Measurements from ENCODE around the gene CREBBP. TPM values are rescaled to one million over a fixed set of nuclear protein-coding genes. Genes with fewer than 3 reads are reported as not detected.
A peak's percentile ranks its signal among the peaks of the same experiment; 100 is the strongest.

Gene CREBBP
- total RNA-seq, 4 donors from 2014 or later = 76.3 to 152 (median 105) TPM

- DNase-seq (ENCODE audit: low spot score in 2 of 2) = no peak
- no peak overlapping the region for H3K4me3 ChIP-seq
- H3K4me1 ChIP-seq = no peaks in the 10 kb centered on the region
- TF ChIP-seq POLR2AphosphoS5 (IDR thresholded peaks at IDR 0.05) (no peak), POLR2A (IDR thresholded peaks at IDR 0.05) (no peak), CTCF (IDR thresholded peaks at IDR 0.05) (no peak), EP300 (IDR thresholded peaks at IDR 0.05) (no peak)
- no peaks in the 10 kb centered on the region for H3K9me3 ChIP-seq
- H3K27me3 ChIP-seq = no peaks in the 10 kb centered on the region
- WGBS = 99% methylated on average over 23 of the region's 27 CpGs
- peaks cover 100% of the 10 kb centered on the region for H3K36me3 ChIP-seq
- no peak overlapping the region for H3K27ac ChIP-seq
These were observed 146.3 kb downstream of the CREBBP start for GRCh38 chr16:3734084-3734757.

GRCh38 chr16:3732171-3732570 lies 148.3 kb downstream of the CREBBP start:
- H3K9me3 ChIP-seq = no peaks in the 10 kb centered on the region
- H3K4me1 ChIP-seq = no peaks in the 10 kb centered on the region
- DNase-seq (ENCODE audit: low spot score in 2 of 2) = no peak
- no peak overlapping the region for H3K4me3 ChIP-seq
- no peak for TF ChIP-seq CTCF (IDR thresholded peaks at IDR 0.05)
- no peak for TF ChIP-seq EP300 (IDR thresholded peaks at IDR 0.05)
- TF ChIP-seq POLR2A (IDR thresholded peaks at IDR 0.05) = no peak
- no peak overlapping the region for H3K27ac ChIP-seq
- H3K27me3 ChIP-seq = no peaks in the 10 kb centered on the region
- 80% methylated on average over 5 of the region's 8 CpGs for WGBS
- peaks cover 98% of the 10 kb centered on the region for H3K36me3 ChIP-seq

- Histone ChIP-seq H3K4me1 (no peaks in the 10 kb centered on the region), H3K36me3 (peaks cover 90% of the 10 kb centered on the region), H3K27ac (no peak overlapping the region), H3K9me3 (no peaks in the 10 kb centered on the region), H3K27me3 (no peaks in the 10 kb centered on the region), H3K4me3 (no peak overlapping the region)
- no peak for TF ChIP-seq EP300 (IDR thresholded peaks at IDR 0.05)
- TF ChIP-seq POLR2A (IDR thresholded peaks at IDR 0.05) = no peak
- no peak for TF ChIP-seq CTCF (IDR thresholded peaks at IDR 0.05)
- DNase-seq (ENCODE audit: low spot score in 2 of 2) = peak in 1 of 2 donors; percentile 55
- WGBS = 94% methylated on average over 24 of the region's 34 CpGs
These were observed 149.2 kb downstream of the CREBBP start for GRCh38 chr16:3731126-3731935.

GRCh38 chr16:3730161-3731125 lies 150.1 kb downstream of the CREBBP start:
- WGBS = 88% methylated on average over 20 of the region's 24 CpGs
- DNase-seq (ENCODE audit: low spot score in 2 of 2) = no peak
- Histone ChIP-seq H3K4me3 (no peak overlapping the region), H3K36me3 (peaks cover 86% of the 10 kb centered on the region), H3K4me1 (no peaks in the 10 kb centered on the region), H3K27me3 (no peaks in the 10 kb centered on the region), H3K9me3 (no peaks in the 10 kb centered on the region), H3K27ac (no peak overlapping the region)
- TF ChIP-seq POLR2A (IDR thresholded peaks at IDR 0.05) (no peak), CTCF (IDR thresholded peaks at IDR 0.05) (no peak), POLR2AphosphoS5 (IDR thresholded peaks at IDR 0.05) (no peak), EP300 (IDR thresholded peaks at IDR 0.05) (no peak)

All from suprapubic skin (tissue), 4 donors.